A673 (cell line): ENCODE data around the gene BCKDK. TPM values are rescaled to one million over a fixed set of nuclear protein-coding genes. Genes with fewer than 3 reads are reported as not detected.
A peak's percentile ranks its signal among the peaks of the same experiment; 100 is the strongest.

Source experiments
- BruUV-seq: library from RNA; stranded (reverse); fragments of 400-500 nt; replicated peaks from 2 replicates; lab custom pipeline; 2021; lab: Mats Ljungman, UMichigan
- CTCF ChIA-PET: fragments of 300-600 bp; sonication (Branson Sonifier 250); formaldehyde crosslinking; loops from one replicate; lab custom pipeline; 2022; ENCODE audit warnings: antibody characterized with exemption; lab: Charles Lee
- POLR2A ChIA-PET: fragments of 300-600 bp; sonication (Branson Sonifier 250); formaldehyde crosslinking; loops from one replicate; lab custom pipeline; 2022; ENCODE audit warnings: antibody characterized with exemption; ENCODE audit not compliant: low non-redundant PET; lab: Charles Lee
- DNase-seq: peaks from one replicate; pipeline ENCODE4 v3.0.0-alpha.2; 2015; ENCODE audit warnings: low spot score
- H3K27ac ChIP-seq: fragments of 200-600 bp; sonication (generic); 2 replicates; pipeline ENCODE4 v1.5.1; 2016; ENCODE audit warnings: mixed run types, low read depth, mild to moderate bottlenecking, mixed read lengths, antibody characterized with exemption, low read length; ENCODE audit not compliant: poor library complexity, severe bottlenecking
- H3K27me3 ChIP-seq: fragments of 200-600 bp; sonication (generic); replicated peaks from 2 replicates; pipeline ENCODE4 v1.6.1; 2017; ENCODE audit warnings: mixed run types, low read depth, mild to moderate bottlenecking, mixed read lengths, antibody characterized with exemption, low read length; ENCODE audit not compliant: insufficient read depth, poor library complexity
- H3K36me3 ChIP-seq: fragments of 200-600 bp; sonication (generic); 2 replicates; pipeline ENCODE4 v1.6.1; 2016; ENCODE audit warnings: mixed run types, mild to moderate bottlenecking, mixed read lengths, antibody characterized with exemption, low read length; ENCODE audit not compliant: insufficient read depth, poor library complexity, severe bottlenecking
- H3K4me1 ChIP-seq: fragments of 200-600 bp; sonication (generic); 2 replicates; pipeline ENCODE4 v1.6.1; 2017; ENCODE audit warnings: mixed run types, mild to moderate bottlenecking, mixed read lengths, antibody characterized with exemption, low read length; ENCODE audit not compliant: insufficient read depth, poor library complexity, severe bottlenecking
- H3K4me3 ChIP-seq: fragments of 200-600 bp; sonication (generic); 2 replicates; pipeline ENCODE4 v1.5.1; 2016; ENCODE audit warnings: low read depth, mixed run types, mild to moderate bottlenecking, mixed read lengths, low read length; ENCODE audit not compliant: poor library complexity, severe bottlenecking
- H3K9me3 ChIP-seq: fragments of 200-600 bp; sonication (generic); 2 replicates; pipeline ENCODE4 v1.6.1; 2016; ENCODE audit warnings: mixed run types, low read depth, mild to moderate bottlenecking, mixed read lengths, antibody characterized with exemption, low read length; ENCODE audit not compliant: poor library complexity, severe bottlenecking
- EZH2 ChIP-seq: fragments of 200-600 bp; sonication (generic); IDR thresholded peaks from 2 replicates; pipeline ENCODE4 v1.6.1; 2017; ENCODE audit warnings: borderline replicate concordance, low read depth, mild to moderate bottlenecking, mixed read lengths, antibody characterized with exemption, low read length; ENCODE audit not compliant: poor library complexity, severe bottlenecking
- intact Hi-C: fragments of 100-400 bp; cut with micrococcal nuclease; formaldehyde crosslinking; loops from one replicate; pipeline ENCODE4 v1.10.0; 2022; ENCODE audit not compliant: unreplicated experiment
- total RNA-seq: library from RNA; stranded (reverse); gene quantifications from 2 replicates; pipeline ENCODE4 v1.2.3, GENCODE V29; 2021
- TF ChIP-seq, protein P1 (sequence below): fragments of 300-800, 200-600 bp; sonication (generic); conservative IDR thresholded peaks from 2 replicates; pipeline ENCODE4 v1.5.1; 2017; ENCODE audit warnings: low read depth, mild to moderate bottlenecking, antibody characterized with exemption, low read length, moderate library complexity, mixed read lengths

The BCKDK gene
- total RNA-seq, 1 experiment from 2014 or later = 36.6 TPM

DNA sequence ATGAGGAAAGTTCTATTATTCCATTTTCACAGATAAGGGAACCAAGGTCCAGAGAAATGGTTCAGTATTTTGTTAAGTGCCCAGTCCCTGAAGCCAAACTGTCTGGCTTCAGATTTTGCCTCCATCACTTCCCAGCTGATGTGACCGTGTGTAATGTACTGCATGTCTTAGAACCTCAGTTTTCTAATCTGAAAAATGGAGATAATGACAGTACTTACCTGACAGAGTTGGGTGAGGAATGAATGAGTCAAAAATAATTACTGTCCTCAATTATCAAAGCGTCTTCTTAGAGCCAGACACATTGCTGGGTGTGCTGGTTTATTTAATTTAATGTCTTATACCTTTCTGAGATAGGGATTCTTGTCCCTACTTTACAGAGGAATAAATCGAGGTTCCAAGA, 40.8 kb upstream of the BCKDK start:
- no peak overlapping the region for H3K4me3 ChIP-seq
- no peak for DNase-seq
- peaks cover 6% of the 10 kb centered on the region for H3K36me3 ChIP-seq
- CTCF ChIA-PET = no interaction called here
- BruUV-seq = no TSS peak
- H3K4me1 ChIP-seq = peaks cover 26% of the 10 kb centered on the region
- H3K27me3 ChIP-seq = no peaks in the 10 kb centered on the region
- no peak overlapping the region for H3K27ac ChIP-seq
- TF ChIP-seq EZH2 = no peak
- TF ChIP-seq, protein P1, sequence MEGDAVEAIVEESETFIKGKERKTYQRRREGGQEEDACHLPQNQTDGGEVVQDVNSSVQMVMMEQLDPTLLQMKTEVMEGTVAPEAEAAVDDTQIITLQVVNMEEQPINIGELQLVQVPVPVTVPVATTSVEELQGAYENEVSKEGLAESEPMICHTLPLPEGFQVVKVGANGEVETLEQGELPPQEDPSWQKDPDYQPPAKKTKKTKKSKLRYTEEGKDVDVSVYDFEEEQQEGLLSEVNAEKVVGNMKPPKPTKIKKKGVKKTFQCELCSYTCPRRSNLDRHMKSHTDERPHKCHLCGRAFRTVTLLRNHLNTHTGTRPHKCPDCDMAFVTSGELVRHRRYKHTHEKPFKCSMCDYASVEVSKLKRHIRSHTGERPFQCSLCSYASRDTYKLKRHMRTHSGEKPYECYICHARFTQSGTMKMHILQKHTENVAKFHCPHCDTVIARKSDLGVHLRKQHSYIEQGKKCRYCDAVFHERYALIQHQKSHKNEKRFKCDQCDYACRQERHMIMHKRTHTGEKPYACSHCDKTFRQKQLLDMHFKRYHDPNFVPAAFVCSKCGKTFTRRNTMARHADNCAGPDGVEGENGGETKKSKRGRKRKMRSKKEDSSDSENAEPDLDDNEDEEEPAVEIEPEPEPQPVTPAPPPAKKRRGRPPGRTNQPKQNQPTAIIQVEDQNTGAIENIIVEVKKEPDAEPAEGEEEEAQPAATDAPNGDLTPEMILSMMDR = no peak
- intact Hi-C loops = no loop called here
- H3K9me3 ChIP-seq = no peaks in the 10 kb centered on the region
- POLR2A ChIA-PET = no interaction called here

GRCh38 chr16:31071861-31072260, 36.3 kb upstream of the BCKDK start:
- Histone ChIP-seq H3K4me1 (peaks cover 19% of the 10 kb centered on the region), H3K4me3 (peak overlapping the region; percentile 89), H3K9me3 (no peaks in the 10 kb centered on the region), H3K27me3 (no peaks in the 10 kb centered on the region), H3K27ac (peak overlapping the region; percentile 99), H3K36me3 (peaks cover 7% of the 10 kb centered on the region)
- POLR2A ChIA-PET = no interaction called here
- DNase-seq = peak; percentile 79
- intact Hi-C loops = no loop called here
- BruUV-seq = no TSS peak
- no peak for TF ChIP-seq EZH2
- TF ChIP-seq, protein P1 = no peak
- CTCF ChIA-PET = no interaction called here

- no peak for TF ChIP-seq EZH2
- TF ChIP-seq, protein P1 = no peak
- intact Hi-C loops = loop anchor here (1.0 kb wide), 1 partner anchor 38 kb away; no protein-coding TSS in a partner anchor
- BruUV-seq = no TSS peak
- H3K27ac ChIP-seq = peak overlapping the region; percentile 99
- H3K4me3 ChIP-seq = peak overlapping the region; percentile 89
- peaks cover 19% of the 10 kb centered on the region for H3K4me1 ChIP-seq
- peaks cover 14% of the 10 kb centered on the region for H3K36me3 ChIP-seq
- DNase-seq = peak; percentile 48
- CTCF ChIA-PET = no interaction called here
- no peaks in the 10 kb centered on the region for H3K27me3 ChIP-seq
- no peaks in the 10 kb centered on the region for H3K9me3 ChIP-seq
- POLR2A ChIA-PET = no interaction called here
These were observed 35.5 kb upstream of the BCKDK start for GRCh38 chr16:31072540-31073141.
